Endothelial cell (in vitro differentiated cells): ENCODE measurements around the gene PTTG1. TPM values are rescaled to one million over a fixed set of nuclear protein-coding genes. Genes with fewer than 3 reads are reported as not detected.
"Not testable (repeated sequence)": the region's sequence is repeated elsewhere in the genome, so short reads cannot be mapped to it uniquely, and the experiment has no call there.

Source experiments
- DNase-seq: peaks from one replicate; pipeline ENCODE4 v3.0.0; 2021; ENCODE audit warnings: low spot score
- H3K27ac Mint-ChIP-seq: one replicate; pipeline ENCODE4 v1.8.0; 2021; ENCODE audit warnings: mixed read lengths, inconsistent platforms; ENCODE audit not compliant: unreplicated experiment
- H3K27me3 Mint-ChIP-seq: one replicate; pipeline ENCODE4 v1.8.0; 2021; ENCODE audit warnings: mild to moderate bottlenecking, moderate library complexity, mixed read lengths, inconsistent platforms; ENCODE audit not compliant: unreplicated experiment
- H3K36me3 Mint-ChIP-seq: one replicate; pipeline ENCODE4 v1.8.0; 2021; ENCODE audit warnings: mild to moderate bottlenecking, low read depth, mixed read lengths, inconsistent platforms; ENCODE audit not compliant: unreplicated experiment
- H3K4me1 Mint-ChIP-seq: one replicate; pipeline ENCODE4 v1.8.0; 2021; ENCODE audit warnings: mild to moderate bottlenecking, mixed read lengths, inconsistent platforms; ENCODE audit not compliant: unreplicated experiment
- H3K4me3 Mint-ChIP-seq: one replicate; pipeline ENCODE4 v1.8.0; 2021; ENCODE audit warnings: mild to moderate bottlenecking, mixed read lengths, inconsistent platforms; ENCODE audit not compliant: unreplicated experiment
- H3K9me3 Mint-ChIP-seq: one replicate; pipeline ENCODE4 v1.8.0; 2021; ENCODE audit warnings: mixed read lengths, inconsistent platforms; ENCODE audit not compliant: unreplicated experiment
- CTCF ChIP-seq: fragments of 200-600 bp; sonication (generic); IDR thresholded peaks from one replicate; pipeline ENCODE4 v1.5.0; 2021; ENCODE audit warnings: antibody characterized with exemption; ENCODE audit not compliant: unreplicated experiment
- total RNA-seq: library from RNA; stranded (reverse); fragmentation: NEBNext Ultra II Directional; extraction: Animal tissue kit (Norgen Biotek cat#: 25700); gene quantifications from one replicate; pipeline ENCODE4 v1.2.1, GENCODE V29; 2021; ENCODE audit not compliant: unreplicated experiment

Gene PTTG1
- total RNA-seq, 1 donor from 2014 or later = 25.1 TPM

GRCh38 chr5:160434022-160434531 lies 12.4 kb downstream of the PTTG1 start:
- no peaks in the 10 kb centered on the region for H3K9me3 Mint-ChIP-seq
- peaks cover 6% of the 10 kb centered on the region for H3K36me3 Mint-ChIP-seq
- H3K27me3 Mint-ChIP-seq = peaks cover 6% of the 10 kb centered on the region
- peak overlapping the region; percentile 22 for H3K27ac Mint-ChIP-seq
- peaks cover 16% of the 10 kb centered on the region for H3K4me1 Mint-ChIP-seq
- no peak overlapping the region for H3K4me3 Mint-ChIP-seq
- no peak for DNase-seq
- TF ChIP-seq CTCF = no peak

- no peaks in the 10 kb centered on the region for H3K9me3 Mint-ChIP-seq
- no peak for TF ChIP-seq CTCF
- peaks cover 4% of the 10 kb centered on the region for H3K36me3 Mint-ChIP-seq
- H3K4me3 Mint-ChIP-seq = no peak overlapping the region
- H3K27me3 Mint-ChIP-seq = peaks cover 6% of the 10 kb centered on the region
- no peak for DNase-seq
- H3K4me1 Mint-ChIP-seq = peaks cover 19% of the 10 kb centered on the region
- H3K27ac Mint-ChIP-seq = no peak overlapping the region
These were observed 13.9 kb downstream of the PTTG1 start for GRCh38 chr5:160435532-160435931.

- peaks cover 4% of the 10 kb centered on the region for H3K36me3 Mint-ChIP-seq
- TF ChIP-seq CTCF = no peak
- H3K4me3 Mint-ChIP-seq = no peak overlapping the region
- peaks cover 6% of the 10 kb centered on the region for H3K27me3 Mint-ChIP-seq
- DNase-seq = no peak
- no peaks in the 10 kb centered on the region for H3K9me3 Mint-ChIP-seq
- H3K27ac Mint-ChIP-seq = no peak overlapping the region
- peaks cover 19% of the 10 kb centered on the region for H3K4me1 Mint-ChIP-seq
These were observed 14.4 kb downstream of the PTTG1 start for GRCh38 chr5:160436017-160436416.

- not testable (repeated sequence) for H3K9me3 Mint-ChIP-seq, H3K27ac Mint-ChIP-seq, H3K4me3 Mint-ChIP-seq, H3K36me3 Mint-ChIP-seq, H3K27me3 Mint-ChIP-seq, DNase-seq
- peaks cover 17% of the 10 kb centered on the region for H3K4me1 Mint-ChIP-seq
These were observed 15.0 kb downstream of the PTTG1 start for GRCh38 chr5:160436661-160437060.

- DNase-seq = no peak
- peak overlapping the region; percentile 64 for H3K27ac Mint-ChIP-seq
- H3K4me1 Mint-ChIP-seq = peaks cover 17% of the 10 kb centered on the region
- no peaks in the 10 kb centered on the region for H3K9me3 Mint-ChIP-seq
- no peak overlapping the region for H3K4me3 Mint-ChIP-seq
- TF ChIP-seq CTCF = no peak
- H3K27me3 Mint-ChIP-seq = peaks cover 7% of the 10 kb centered on the region
- H3K36me3 Mint-ChIP-seq = peaks cover 4% of the 10 kb centered on the region
These were observed 15.6 kb downstream of the PTTG1 start for GRCh38 chr5:160437271-160437670.
